ENCODE data around the gene GPATCH1.

Gene GPATCH1

DNA sequence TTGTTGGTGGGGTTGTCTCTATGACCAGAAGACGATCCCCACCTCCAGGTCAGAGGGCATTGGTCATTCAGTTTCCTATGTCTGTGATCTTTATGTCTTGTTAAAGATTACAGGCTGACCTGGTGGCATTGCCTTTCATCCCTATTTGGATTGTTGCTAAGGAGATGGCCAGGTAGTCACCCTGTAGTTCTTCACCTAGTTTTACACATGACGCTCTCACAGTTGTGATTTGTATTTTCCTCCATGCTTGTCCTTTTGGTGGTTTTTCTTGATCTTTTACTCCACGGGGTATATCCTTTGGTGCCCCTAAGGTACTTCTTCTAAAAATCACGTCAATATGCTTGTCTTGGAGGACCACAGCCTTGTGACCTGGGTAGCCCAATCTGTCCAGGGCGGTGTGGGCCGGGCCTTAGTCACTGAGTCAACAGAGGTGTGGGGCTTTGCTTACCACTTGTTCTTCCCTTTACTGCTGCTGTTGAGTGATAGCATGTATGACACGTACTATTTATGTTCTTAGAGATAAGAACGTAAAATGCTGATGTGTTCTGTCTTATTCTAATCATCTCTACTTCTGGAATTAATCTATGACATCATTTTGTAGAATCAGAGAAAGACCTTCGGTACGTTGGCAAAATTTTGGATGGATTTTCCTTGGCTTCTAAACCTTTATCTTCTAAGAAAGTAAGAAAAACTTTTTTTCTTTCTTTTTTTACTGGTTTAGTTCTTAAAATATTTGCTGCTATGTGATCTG, 20.1 kb downstream of the GPATCH1 start:
- no peaks in the 10 kb centered on the region for H3K9me3 Mint-ChIP-seq
- no peaks in the 10 kb centered on the region for H3K27me3 Mint-ChIP-seq (ENCODE audit: low read depth)
- H3K36me3 Mint-ChIP-seq (ENCODE audit: low read depth): peaks cover 64% of the 10 kb centered on the region
- H3K4me3 Mint-ChIP-seq: no peak overlapping the region
- H3K27ac Mint-ChIP-seq: no peak overlapping the region
- no peaks in the 10 kb centered on the region for H3K4me1 Mint-ChIP-seq
- TF ChIP-seq, protein P1, sequence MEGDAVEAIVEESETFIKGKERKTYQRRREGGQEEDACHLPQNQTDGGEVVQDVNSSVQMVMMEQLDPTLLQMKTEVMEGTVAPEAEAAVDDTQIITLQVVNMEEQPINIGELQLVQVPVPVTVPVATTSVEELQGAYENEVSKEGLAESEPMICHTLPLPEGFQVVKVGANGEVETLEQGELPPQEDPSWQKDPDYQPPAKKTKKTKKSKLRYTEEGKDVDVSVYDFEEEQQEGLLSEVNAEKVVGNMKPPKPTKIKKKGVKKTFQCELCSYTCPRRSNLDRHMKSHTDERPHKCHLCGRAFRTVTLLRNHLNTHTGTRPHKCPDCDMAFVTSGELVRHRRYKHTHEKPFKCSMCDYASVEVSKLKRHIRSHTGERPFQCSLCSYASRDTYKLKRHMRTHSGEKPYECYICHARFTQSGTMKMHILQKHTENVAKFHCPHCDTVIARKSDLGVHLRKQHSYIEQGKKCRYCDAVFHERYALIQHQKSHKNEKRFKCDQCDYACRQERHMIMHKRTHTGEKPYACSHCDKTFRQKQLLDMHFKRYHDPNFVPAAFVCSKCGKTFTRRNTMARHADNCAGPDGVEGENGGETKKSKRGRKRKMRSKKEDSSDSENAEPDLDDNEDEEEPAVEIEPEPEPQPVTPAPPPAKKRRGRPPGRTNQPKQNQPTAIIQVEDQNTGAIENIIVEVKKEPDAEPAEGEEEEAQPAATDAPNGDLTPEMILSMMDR (IDR thresholded peaks at IDR 0.05; ENCODE audit: unreplicated experiment in 3 of 3): no peak

DNA sequence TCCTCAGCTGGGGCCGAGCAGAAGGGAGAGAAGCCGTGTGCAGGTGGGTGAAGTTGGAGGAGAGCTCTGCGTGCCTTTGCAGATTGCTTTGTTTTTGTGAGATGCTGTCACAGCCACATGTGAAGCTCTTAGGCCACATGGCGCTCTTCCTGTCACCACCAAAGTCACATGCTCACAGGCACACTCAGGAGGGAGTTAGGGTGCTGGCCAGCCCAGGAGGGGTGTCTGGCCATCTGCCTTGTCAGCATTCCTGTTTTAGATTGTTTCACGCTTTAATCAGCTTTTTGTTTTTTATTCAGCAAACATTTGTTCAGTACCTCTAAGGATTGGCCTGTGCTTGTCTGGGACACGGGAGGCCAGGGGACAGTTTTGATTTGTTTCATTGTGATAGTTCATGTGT, 21.9 kb downstream of the GPATCH1 start:
- Mint-ChIP-seq H3K36me3 (ENCODE audit: low read depth) (peaks cover 64% of the 10 kb centered on the region), H3K4me3 (no peak overlapping the region), H3K27me3 (ENCODE audit: low read depth) (no peaks in the 10 kb centered on the region), H3K27ac (no peak overlapping the region), H3K9me3 (no peaks in the 10 kb centered on the region), H3K4me1 (no peaks in the 10 kb centered on the region)
- TF ChIP-seq, protein P1 (IDR thresholded peaks at IDR 0.05; ENCODE audit: unreplicated experiment in 3 of 3): no peak

DNA sequence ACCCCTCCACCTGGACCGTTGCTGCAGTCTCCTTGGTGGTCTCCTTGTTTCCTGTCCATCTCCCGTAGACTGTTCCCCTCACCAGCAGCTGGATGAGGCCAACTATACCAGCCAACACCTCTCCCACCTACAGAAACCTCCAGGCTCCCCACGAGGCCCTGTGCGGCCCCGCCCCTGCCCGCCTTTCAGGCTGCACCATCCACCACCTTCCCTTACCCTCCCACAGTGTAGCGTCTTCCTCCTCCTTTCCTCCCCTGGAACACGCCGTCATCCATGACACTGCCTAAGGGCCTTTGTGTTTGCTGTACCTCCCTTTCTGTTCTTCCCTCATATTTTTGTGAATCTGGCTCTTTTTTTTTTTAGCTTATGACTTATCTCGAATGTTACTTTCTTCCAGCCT, 27.2 kb downstream of the GPATCH1 start:
- Mint-ChIP-seq H3K27me3 (ENCODE audit: low read depth) (no peaks in the 10 kb centered on the region), H3K4me1 (no peaks in the 10 kb centered on the region), H3K27ac (no peak overlapping the region), H3K4me3 (no peak overlapping the region), H3K36me3 (ENCODE audit: low read depth) (peaks cover 57% of the 10 kb centered on the region), H3K9me3 (no peaks in the 10 kb centered on the region)
- TF ChIP-seq, protein P1 (IDR thresholded peaks at IDR 0.05; ENCODE audit: unreplicated experiment in 3 of 3): no peak

DNA sequence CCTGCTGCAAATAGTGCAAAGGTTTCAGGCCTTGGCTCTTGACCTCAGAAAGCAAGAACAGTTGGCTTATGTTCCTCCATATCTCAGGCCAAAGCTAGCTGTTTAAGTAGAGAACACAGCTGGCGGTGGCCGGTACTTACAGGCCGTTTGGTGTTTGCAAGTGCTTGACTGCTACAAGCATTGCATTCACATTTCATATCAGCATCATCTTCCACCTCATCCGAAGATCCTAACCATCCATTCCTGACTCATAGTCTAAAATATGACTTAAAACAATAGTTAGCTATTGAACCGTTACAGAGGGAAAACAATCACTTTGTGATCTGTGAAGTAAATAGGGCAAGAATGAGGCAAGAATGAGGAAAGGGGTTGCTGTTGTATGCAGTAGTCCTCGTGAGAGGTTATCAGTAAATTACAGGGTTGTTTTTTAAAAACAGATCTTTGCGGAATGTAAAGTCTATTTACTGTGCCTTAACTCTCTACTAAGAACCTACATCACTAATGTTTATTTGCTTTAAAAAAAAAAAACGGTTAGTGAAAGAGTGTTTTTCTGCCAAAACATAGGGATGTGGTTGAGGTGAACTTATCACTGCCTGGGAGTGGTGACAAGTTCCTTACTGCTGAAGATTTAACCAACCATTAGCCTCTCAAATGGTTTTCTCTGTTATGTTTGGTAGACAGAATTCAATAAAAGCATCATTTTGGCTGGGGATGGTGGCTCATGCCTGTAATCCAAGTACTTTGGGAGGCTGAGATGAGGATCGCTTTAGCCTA, 29.3 kb downstream of the GPATCH1 start:
- Mint-ChIP-seq H3K4me1 (no peaks in the 10 kb centered on the region), H3K27me3 (ENCODE audit: low read depth) (no peaks in the 10 kb centered on the region), H3K27ac (no peak overlapping the region), H3K36me3 (ENCODE audit: low read depth) (peaks cover 53% of the 10 kb centered on the region), H3K9me3 (no peaks in the 10 kb centered on the region), H3K4me3 (no peak overlapping the region)
- TF ChIP-seq, protein P1 (IDR thresholded peaks at IDR 0.05; ENCODE audit: unreplicated experiment in 3 of 3): no peak

DNA sequence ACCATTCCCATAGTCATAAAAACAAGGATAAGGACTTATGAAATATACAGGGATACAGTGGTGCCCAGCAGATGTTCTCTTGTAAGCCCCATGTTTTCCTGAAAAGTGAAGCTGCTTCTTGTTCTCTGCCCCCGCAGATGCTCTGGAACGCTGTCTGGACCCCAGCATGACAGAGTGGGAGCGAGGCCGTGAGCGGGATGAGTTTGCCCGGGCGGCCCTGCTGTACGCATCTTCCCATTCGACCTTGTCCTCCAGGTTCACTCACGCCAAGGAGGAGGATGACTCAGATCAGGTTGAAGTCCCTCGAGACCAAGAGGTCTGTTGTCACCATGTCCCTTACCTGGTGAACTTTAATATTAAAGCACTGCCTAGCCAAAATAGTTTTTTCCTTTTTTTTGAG, 30.6 kb downstream of the GPATCH1 start:
- peaks cover 56% of the 10 kb centered on the region for H3K36me3 Mint-ChIP-seq (ENCODE audit: low read depth)
- TF ChIP-seq, protein P1 (IDR thresholded peaks at IDR 0.05; ENCODE audit: unreplicated experiment in 3 of 3): no peak
- H3K27ac Mint-ChIP-seq: no peak overlapping the region
- H3K4me3 Mint-ChIP-seq: no peak overlapping the region
- H3K27me3 Mint-ChIP-seq (ENCODE audit: low read depth): no peaks in the 10 kb centered on the region
- H3K9me3 Mint-ChIP-seq: no peaks in the 10 kb centered on the region
- no peaks in the 10 kb centered on the region for H3K4me1 Mint-ChIP-seq
